ENCODE results near the gene POLR3K. TPM values are rescaled to one million over a fixed set of nuclear protein-coding genes. Genes with fewer than 3 reads are reported as not detected.

Gene POLR3K
- total RNA-seq, 1 experiment from 2014 or later: 53.6 TPM

GRCh38 chr16:59440-60059 lies 6.1 kb upstream of the POLR3K start:
- H2BK20ac ChIP-seq (ENCODE audit: low read depth, low read length, poor library complexity, severe bottlenecking): no peak overlapping the region
- H2AFZ ChIP-seq (ENCODE audit: low read length): no peak overlapping the region
- no peak overlapping the region for H2BK120ac ChIP-seq (ENCODE audit: low read depth, low read length, poor library complexity, severe bottlenecking)
- H3K23ac ChIP-seq (ENCODE audit: insufficient read length, low read depth, low read length): no peak overlapping the region
- no peak overlapping the region for H3K4ac ChIP-seq (ENCODE audit: low read depth, low read length)
- H3K18ac ChIP-seq (ENCODE audit: insufficient read length, low read depth, low read length): no peak overlapping the region
- no peak overlapping the region for H4K5ac ChIP-seq (ENCODE audit: insufficient read length, low read depth, low read length)
- no peaks in the 10 kb centered on the region for H3K9me3 ChIP-seq (ENCODE audit: control insufficient read depth, low read depth, low read length)
- DNase-seq: no peak
- no peak overlapping the region for H2BK5ac ChIP-seq (ENCODE audit: insufficient read length, low read length)
- no peak overlapping the region for H4K91ac ChIP-seq (ENCODE audit: insufficient read length, low read depth, low read length)
- no peak overlapping the region for H2BK12ac ChIP-seq (ENCODE audit: insufficient read length, low read depth, low read length)
- H3K56ac ChIP-seq (ENCODE audit: insufficient read length, low read depth, low read length): no peak overlapping the region
- peaks cover 26 to 72% (median 69%) of the 10 kb centered on the region in 3 experiments; a peak in 6 of 7 replicates for H3K36me3 Mint-ChIP-seq (ENCODE audit: insufficient read depth in 1 of 3, low read depth in 3 of 3)
- H3K79me2 ChIP-seq (ENCODE audit: insufficient read depth, low read length): no peaks in the 10 kb centered on the region
- no peak overlapping the region for H3K4me2 ChIP-seq (ENCODE audit: insufficient read depth, insufficient read length, low read length)
- H2AK5ac ChIP-seq (ENCODE audit: insufficient read length, low read length): no peak overlapping the region
- no peak overlapping the region for H2BK15ac ChIP-seq (ENCODE audit: low read depth, low read length)
- H3K9ac ChIP-seq (ENCODE audit: extremely low read depth, insufficient read length, low read length): no peak overlapping the region
- no peak overlapping the region for H3K27ac Mint-ChIP-seq
- peaks cover 1% of the 10 kb centered on the region; the same call in 1 of the 2 replicates for H3K27me3 Mint-ChIP-seq (ENCODE audit: low read depth)
- no peak overlapping the region for H3K27ac ChIP-seq (ENCODE audit: insufficient read length, low read depth, low read length)
- TF ChIP-seq CTCF (conservative IDR thresholded peaks at IDR 0.05): no peak
- H4K20me1 ChIP-seq (ENCODE audit: control insufficient read depth, insufficient read depth, insufficient read length): no peaks in the 10 kb centered on the region
- H3K23me2 ChIP-seq (ENCODE audit: insufficient read length, low read depth, low read length, poor library complexity, severe bottlenecking): no peaks in the 10 kb centered on the region
- H3K4me1 ChIP-seq (ENCODE audit: insufficient read depth, low read length): no peaks in the 10 kb centered on the region
- no peaks in the 10 kb centered on the region for H3K9me3 Mint-ChIP-seq
- no peak overlapping the region for H3T11ph ChIP-seq (ENCODE audit: low read length)
- H3K27me3 ChIP-seq (ENCODE audit: insufficient read depth, low read length): no peaks in the 10 kb centered on the region
- no peaks in the 10 kb centered on the region for H3K79me1 ChIP-seq (ENCODE audit: insufficient read depth, low read depth, low read length, poor library complexity, severe bottlenecking)
- no peak overlapping the region for H3K14ac ChIP-seq (ENCODE audit: insufficient read depth, low read length)
- H4K8ac ChIP-seq (replicated peaks; ENCODE audit: insufficient read length, low read depth, low read length): no peak overlapping the region
- H3K4me1 Mint-ChIP-seq: 0 out of 4 replicates have a peak, but pooled peaks cover 0 to 2% of the 10 kb centered on the region in 2 experiments
- WGBS (ENCODE audit: extremely low coverage, insufficient read length, low lambda C conversion rate): no CpG with 5 or more reads among the region's 14 CpGs
- no peak overlapping the region for H3K4me3 Mint-ChIP-seq

Measured in H9 (cell line).